NCI-H1417 (cell line): Measurements from ENCODE around the gene MEGF11.
A peak's percentile ranks its signal among the peaks of the same experiment; 100 is the strongest.
"Not testable (repeated sequence)": the region's sequence is repeated elsewhere in the genome, so short reads cannot be mapped to it uniquely, and the experiment has no call there.

Experiments used
- DNase-seq, 3 experiments: peaks; one replicate each; lab custom pipeline; 2025; lab: John Stamatoyannopoulos, UW

The MEGF11 gene

GRCh38 chr15:65893060-65893459 is 360.5 kb downstream of the MEGF11 start:
- DNase-seq: no peak

GRCh38 chr15:65888981-65889380 is 364.6 kb downstream of the MEGF11 start:
- DNase-seq: no peak

GRCh38 chr15:65887565-65887964 is 366.0 kb downstream of the MEGF11 start:
- no peak for DNase-seq

GRCh38 chr15:65885668-65886218 is 367.8 kb downstream of the MEGF11 start:
- DNase-seq: no peak

GRCh38 chr15:65884511-65884910 is 369.0 kb downstream of the MEGF11 start:
- no peak for DNase-seq

- no peak for DNase-seq
Measured at GRCh38 chr15:65883571-65883970, 370.0 kb downstream of the MEGF11 start.

GRCh38 chr15:65881766-65882434 is 371.6 kb downstream of the MEGF11 start:
- DNase-seq: no peak

- no peak for DNase-seq
Measured at GRCh38 chr15:65877749-65878148, 375.8 kb downstream of the MEGF11 start.

- no peak for DNase-seq
Measured at GRCh38 chr15:65875458-65875857, 378.1 kb downstream of the MEGF11 start.

GRCh38 chr15:65873256-65873655 is 380.3 kb downstream of the MEGF11 start:
- no peak for DNase-seq

- DNase-seq: not testable (repeated sequence)
Measured at GRCh38 chr15:65872596-65872995, 381.0 kb downstream of the MEGF11 start.

GRCh38 chr15:65871886-65872285 is 381.7 kb downstream of the MEGF11 start:
- DNase-seq: not testable (repeated sequence)

- peak in 2 of 3 experiments; percentile 66 to 74 for DNase-seq
Measured at GRCh38 chr15:65870889-65871533, 382.5 kb downstream of the MEGF11 start.

GRCh38 chr15:65869954-65870871 is 383.3 kb downstream of the MEGF11 start:
- peak in 2 of 3 experiments; percentile 81 to 88 for DNase-seq

GRCh38 chr15:65869126-65869953 is 384.2 kb downstream of the MEGF11 start, which contains the start of gene RAB11A:
TSS of gene RAB11A (plus strand) at chr15:65869491. CDS start at chr15:65869586, 95 bp downstream.
- DNase-seq: peak; percentile 89 to 99 (median 98)

GRCh38 chr15:65868546-65869125 is 384.9 kb downstream of the MEGF11 start:
- no peak for DNase-seq

- DNase-seq: not testable (repeated sequence)
Measured at GRCh38 chr15:65867933-65868332, 385.6 kb downstream of the MEGF11 start.

GRCh38 chr15:65867244-65867643 is 386.3 kb downstream of the MEGF11 start:
- no peak for DNase-seq

- no peak for DNase-seq
Measured at GRCh38 chr15:65863106-65863505, 390.4 kb downstream of the MEGF11 start.

GRCh38 chr15:65862682-65863081 is 390.9 kb downstream of the MEGF11 start:
- peak in 1 of 3 experiments; percentile 14 for DNase-seq
